GM12878 (cell line): ENCODE data around the gene STX16. TPM values are rescaled to one million over a fixed set of nuclear protein-coding genes. Genes with fewer than 3 reads are reported as not detected.
A peak's percentile ranks its signal among the peaks of the same experiment; 100 is the strongest.

Experiments
- ATAC-seq: fragments of 200-7000 bp; cut with Tn5 transposase; 3 replicates; pipeline ENCODE4 v1.9.1; 2020; ENCODE audit warnings: mild to moderate bottlenecking, moderate library complexity
- BruUV-seq: library from RNA; stranded (reverse); fragments of 400-500 nt; replicated peaks from 2 replicates; lab custom pipeline; 2021; lab: Mats Ljungman, UMichigan
- CTCF ChIA-PET: fragments of 300-600 bp; sonication (Branson Sonifier 250); formaldehyde crosslinking; extraction: SDS; loops from one replicate; lab custom pipeline; 2021; ENCODE audit warnings: inconsistent platforms; lab: Yijun Ruan, JAX
- POLR2A ChIA-PET: fragments of 350-600 bp; formaldehyde crosslinking; extraction: SDS; loops from one replicate; lab custom pipeline; 2021; ENCODE audit warnings: inconsistent platforms; lab: Charles Lee
- RAD21 ChIA-PET: fragments of 300-600 bp; sonication (Branson Sonifier 250); formaldehyde crosslinking; loops from one replicate; lab custom pipeline; 2023; ENCODE audit warnings: antibody characterized with exemption; ENCODE audit not compliant: unreplicated experiment; lab: Charles Lee
- SMC1A ChIA-PET: fragments of 300-600 bp; sonication (Branson Sonifier 250); formaldehyde crosslinking; loops from one replicate; lab custom pipeline; 2023; ENCODE audit not compliant: unreplicated experiment, uncharacterized antibody; lab: Charles Lee
- DNase-seq: peaks from one replicate; pipeline ENCODE4 v3.0.0-alpha.2; 2011; ENCODE audit warnings: low read depth, low spot score
- FAIRE-seq: peaks from 3 replicates; lab custom pipeline; 2011; peaks lifted over from hg19 to GRCh38; lab: Jason Lieb, UNC
- H2AFZ ChIP-seq: 2 replicates; pipeline ENCODE4 v1.6.0; 2011; ENCODE audit warnings: low read depth, low read length, control low read depth; ENCODE audit not compliant: control insufficient read depth
- H3K27ac ChIP-seq: 2 replicates; pipeline ENCODE4 v1.5.1; 2011; ENCODE audit warnings: control low read depth; ENCODE audit not compliant: control insufficient read depth, insufficient read depth
- H3K27me3 ChIP-seq, 2 experiments: replicated peaks in 1 of 2; 2 replicates each; pipeline versions ENCODE4 v1.6.0 to v1.6.1; 2011; ENCODE audit warnings: low read length in 1 of 2; ENCODE audit not compliant: control insufficient read depth in 2 of 2, insufficient read depth in 2 of 2
- H3K36me3 ChIP-seq, 2 experiments: 2 replicates each; pipeline ENCODE4 v1.5.1; 2011; ENCODE audit warnings: low read length in 1 of 2; ENCODE audit not compliant: control insufficient read depth in 2 of 2, insufficient read depth in 2 of 2
- H3K4me1 ChIP-seq: 2 replicates; pipeline ENCODE4 v1.6.1; 2011; ENCODE audit warnings: mild to moderate bottlenecking, low read length, moderate library complexity, mixed read lengths; ENCODE audit not compliant: control insufficient read depth, insufficient read depth
- H3K4me2 ChIP-seq: 2 replicates; pipeline ENCODE4 v1.6.0; 2011; ENCODE audit warnings: control low read depth; ENCODE audit not compliant: control insufficient read depth, insufficient read depth
- H3K4me3 ChIP-seq: fragments of 200-600 bp; sonication (generic); 2 replicates; pipeline ENCODE4 v1.5.1; 2016
- H3K79me2 ChIP-seq: 2 replicates; pipeline ENCODE4 v1.6.0; 2011; ENCODE audit warnings: low read length; ENCODE audit not compliant: control insufficient read depth, insufficient read depth
- H3K9ac ChIP-seq: 2 replicates; pipeline ENCODE4 v1.8.0; 2011; ENCODE audit warnings: low read length, control low read depth, mixed read lengths; ENCODE audit not compliant: control insufficient read depth, insufficient read depth
- H3K9me3 ChIP-seq: replicated peaks from 3 replicates; pipeline ENCODE4 v1.5.1; 2011; ENCODE audit warnings: mild to moderate bottlenecking, low read length; ENCODE audit not compliant: control insufficient read depth, insufficient read depth
- H4K20me1 ChIP-seq: 2 replicates; pipeline ENCODE4 v1.6.0; 2011; ENCODE audit not compliant: control insufficient read depth, insufficient read depth
- POLR2A ChIP-seq: IDR thresholded peaks from 2 replicates; pipeline ENCODE4 v1.6.1; 2011; ENCODE audit warnings: low read depth, mild to moderate bottlenecking, low read length
- PRDM15 ChIP-seq: fragments of 450-650 bp; formaldehyde crosslinking; IDR thresholded peaks from 2 replicates; pipeline ENCODE4 v1.4.0; 2020; ENCODE audit warnings: mild to moderate bottlenecking, moderate library complexity
- WGBS: methylation state at CpG from one replicate; pipeline ENCODE4 v1.1.6; 2016; ENCODE audit warnings: low lambda C conversion rate; ENCODE audit not compliant: insufficient replicate concordance, insufficient coverage; ENCODE audit errors: missing lambda C conversion rate; 5-methylcytosine and 5-hydroxymethylcytosine counted together
- in situ Hi-C: fragments of 300-500 bp; cut with MboI; formaldehyde crosslinking; loops from 9 replicates; pipeline ENCODE4 v1.14.3; 2018; ENCODE audit warnings: mixed read lengths
- intact Hi-C: fragments of 100-400 bp; cut with micrococcal nuclease; formaldehyde crosslinking; loops from one replicate; pipeline ENCODE4 v1.14.2; 2022; ENCODE audit not compliant: unreplicated experiment
- polyA plus RNA-seq, 11 experiments: library from polyadenylated mRNA; depleted of rRNA in 4 of 11; unstranded in 6 of 11; stranded (reverse) in 5 of 11; fragments of >200 nt; fragmentation: Nextera tagmentation in 4 of 11; fragmentation: Illumina TruSeq in 1 of 11; extraction: Ambion mirVana in 4 of 11; extraction: Trizol in 1 of 11; gene quantifications; 1 replicate in 1 of 11; 2 replicates in 10 of 11; pipeline versions ENCODE4 v1.2.1 to v1.2.3, GENCODE V29; 2011 to 2016; ENCODE audit warnings: inconsistent platforms in 2 of 11, missing spikeins in 2 of 11, low read depth in 1 of 11
- total RNA-seq, 4 experiments: library from RNA; depleted of rRNA in 3 of 4; stranded (reverse); fragments of >200 nt in 3 of 4; fragmentation: Illumina TruSeq in 1 of 4; extraction: Trizol in 1 of 4; gene quantifications; 2 replicates each; pipeline versions ENCODE4 v1.2.1 to v1.2.3, GENCODE V29; 2013 to 2021

STX16 gene
- total and polyA plus RNA-seq, 10 of the 15 experiments (the other 5 are each of a cell fraction or from before 2014, with no cell fraction given): 6.3 to 68.4 (median 35.8) TPM

- DNase-seq (no peak), ATAC-seq (no peak), FAIRE-seq (no peak)
- WGBS: 93% methylated on average over 9 of the region's 9 CpGs
- ChIA-PET RAD21 (no interaction called here), CTCF (no interaction called here), POLR2A (no interaction called here), SMC1A (interaction anchor here (0.6 kb wide), 1 partner anchor 241 kb away, joined by 3 read pairs; no protein-coding TSS in a partner anchor)
- H3K36me3 ChIP-seq: peaks cover 1 to 3% of the 10 kb centered on the region in 2 experiments; a peak in 3 of 4 replicates
- no peaks in the 10 kb centered on the region for H3K27me3 ChIP-seq
- no peak overlapping the region for H2AFZ ChIP-seq
- intact Hi-C loops (loop anchor here (10.0 kb wide), 1 partner anchor 465 kb away; no protein-coding TSS in a partner anchor), in situ Hi-C loops (loop anchor here (25.0 kb wide), 1 partner anchor 462 kb away; the partner anchor contains the start of gene ANKRD60)
- no peaks in the 10 kb centered on the region for H3K79me2 ChIP-seq
- H3K4me2 ChIP-seq: no peak overlapping the region
- no peaks in the 10 kb centered on the region for H4K20me1 ChIP-seq
- BruUV-seq: no TSS peak
- H3K27ac ChIP-seq: no peak overlapping the region
- H3K9me3 ChIP-seq: no peaks in the 10 kb centered on the region
- H3K9ac ChIP-seq: no peak overlapping the region
- TF ChIP-seq POLR2A (0 out of 2 replicates have a peak, but pooled peaks have one; percentile 9), PRDM15 (CRISPR knock-in tag) (no peak)
- no peak overlapping the region for H3K4me3 ChIP-seq
- no peaks in the 10 kb centered on the region for H3K4me1 ChIP-seq
Measured at GRCh38 chr20:58699623-58700107, 48.6 kb downstream of the STX16 start.
